IMR-90 (cell line): Measurements from ENCODE around the gene SKP2. TPM values are rescaled to one million over a fixed set of nuclear protein-coding genes. Genes with fewer than 3 reads are reported as not detected.

ENCODE experiments used
- ATAC-seq: fragments of 200-7000 bp; cut with Tn5 transposase; 2 replicates; pipeline ENCODE4 v1.9.1; 2020; ENCODE audit warnings: low read depth, mild to moderate bottlenecking, moderate library complexity
- BruUV-seq: library from RNA; stranded (reverse); fragments of 400-500 nt; replicated peaks from 2 replicates; lab custom pipeline; 2021; lab: Mats Ljungman, UMichigan
- CTCF ChIA-PET: fragments of 300-600 bp; formaldehyde crosslinking; extraction: SDS; loops from one replicate; lab custom pipeline; 2021; ENCODE audit warnings: antibody characterized with exemption; lab: Yijun Ruan, JAX
- POLR2A ChIA-PET: fragments of 300-600 bp; sonication (Branson Sonifier 250); formaldehyde crosslinking; loops from one replicate; lab custom pipeline; 2022; ENCODE audit warnings: antibody characterized with exemption; ENCODE audit not compliant: unreplicated experiment; lab: Charles Lee
- DNase-seq: peaks from one replicate; pipeline ENCODE4 v3.0.0; 2013
- H2AFZ ChIP-seq: replicated peaks from 2 replicates; pipeline ENCODE3; 2013; ENCODE audit warnings: low read length, mild to moderate bottlenecking; ENCODE audit not compliant: poor library complexity
- H2AK5ac ChIP-seq: 2 replicates; pipeline ENCODE4 v1.6.1; 2013; ENCODE audit warnings: low read depth, low read length, inconsistent platforms
- H2AK9ac ChIP-seq: replicated peaks from 2 replicates; pipeline ENCODE3; 2013; ENCODE audit warnings: mild to moderate bottlenecking, low read depth, low read length, moderate library complexity; ENCODE audit not compliant: poor library complexity
- H2BK120ac ChIP-seq: 2 replicates; pipeline ENCODE4 v1.6.1; 2013; ENCODE audit warnings: low read depth, low read length, inconsistent platforms
- H2BK15ac ChIP-seq: 3 replicates; pipeline ENCODE4 v1.6.1; 2013; ENCODE audit warnings: low read depth, low read length, inconsistent platforms
- H2BK20ac ChIP-seq: 2 replicates; pipeline ENCODE4 v1.6.1; 2013; ENCODE audit warnings: low read depth, mild to moderate bottlenecking, inconsistent platforms, low read length, moderate library complexity
- H2BK5ac ChIP-seq: 2 replicates; pipeline ENCODE4 v1.6.1; 2013; ENCODE audit warnings: mild to moderate bottlenecking, low read depth, low read length, inconsistent platforms; ENCODE audit not compliant: poor library complexity, severe bottlenecking
- H3K14ac ChIP-seq: replicated peaks from 2 replicates; pipeline ENCODE4 v1.6.1; 2013; ENCODE audit warnings: low read depth, low read length, inconsistent platforms
- H3K18ac ChIP-seq: 2 replicates; pipeline ENCODE4 v1.6.1; 2013; ENCODE audit warnings: low read depth, low read length, control low read depth
- H3K23ac ChIP-seq: 2 replicates; pipeline ENCODE4 v1.6.1; 2013; ENCODE audit warnings: low read depth, low read length, inconsistent platforms
- H3K27ac ChIP-seq: 2 replicates; pipeline ENCODE4 v1.5.1; 2013; ENCODE audit warnings: mild to moderate bottlenecking, control low read depth, low read length; ENCODE audit not compliant: insufficient read depth
- H3K27me3 ChIP-seq: 2 replicates; pipeline ENCODE4 v1.6.1; 2013; ENCODE audit warnings: low read length; ENCODE audit not compliant: control insufficient read depth, insufficient read depth
- H3K36me3 ChIP-seq: 2 replicates; pipeline ENCODE4 v1.6.1; 2013; ENCODE audit warnings: low read length, mixed read lengths; ENCODE audit not compliant: control insufficient read depth, insufficient read depth
- H3K4ac ChIP-seq: 2 replicates; pipeline ENCODE4 v1.6.1; 2013; ENCODE audit warnings: low read depth, low read length, inconsistent platforms
- H3K4me1 ChIP-seq: 2 replicates; pipeline ENCODE4 v1.6.1; 2013; ENCODE audit warnings: low read length, mixed read lengths; ENCODE audit not compliant: control insufficient read depth, insufficient read depth
- H3K4me2 ChIP-seq: 2 replicates; pipeline ENCODE4 v1.6.1; 2013; ENCODE audit warnings: low read depth, mild to moderate bottlenecking, control low read depth, low read length, moderate library complexity
- H3K4me3 ChIP-seq: 2 replicates; pipeline ENCODE4 v1.5.1; 2013; ENCODE audit warnings: low read depth, mild to moderate bottlenecking, control low read depth, low read length, moderate library complexity; ENCODE audit not compliant: insufficient read depth
- H3K56ac ChIP-seq: 2 replicates; pipeline ENCODE4 v1.6.1; 2013; ENCODE audit warnings: low read length, inconsistent platforms; ENCODE audit not compliant: insufficient read depth; ENCODE audit errors: extremely low read depth
- H3K79me1 ChIP-seq, 2 experiments: 2 replicates each; pipeline ENCODE4 v1.6.1; 2013; ENCODE audit warnings: low read length in 2 of 2, inconsistent platforms in 1 of 2, low read depth in 1 of 2
- H3K9ac ChIP-seq: 2 replicates; pipeline ENCODE4 v1.6.1; 2013; ENCODE audit warnings: low read depth, low read length, control low read depth
- H3K9me1 ChIP-seq: 2 replicates; pipeline ENCODE4 v1.6.1; 2013; ENCODE audit warnings: low read length, inconsistent platforms; ENCODE audit not compliant: insufficient read depth
- H3K9me3 ChIP-seq: 2 replicates; pipeline ENCODE4 v1.6.1; 2013; ENCODE audit warnings: low read length; ENCODE audit not compliant: control insufficient read depth, insufficient read depth
- H4K20me1 ChIP-seq: 2 replicates; pipeline ENCODE4 v1.6.1; 2013; ENCODE audit warnings: low read length, inconsistent platforms; ENCODE audit not compliant: insufficient read depth
- H4K5ac ChIP-seq: 2 replicates; pipeline ENCODE4 v1.6.1; 2013; ENCODE audit warnings: mild to moderate bottlenecking, low read depth, low read length, control low read depth
- H4K8ac ChIP-seq, 2 experiments: 2 replicates each; pipeline ENCODE4 v1.6.1; 2013; ENCODE audit warnings: low read depth in 2 of 2, low read length in 2 of 2, control low read depth in 1 of 2, inconsistent platforms in 1 of 2
- H4K91ac ChIP-seq: 2 replicates; pipeline ENCODE4 v1.6.1; 2013; ENCODE audit warnings: low read depth, low read length, inconsistent platforms; ENCODE audit not compliant: insufficient read depth
- CEBPB ChIP-seq: IDR thresholded peaks from 2 replicates; pipeline ENCODE4 v1.6.1; 2012; ENCODE audit warnings: low read depth, low read length, improper control_type of control experiment
- RCOR1 ChIP-seq: IDR thresholded peaks from 2 replicates; pipeline ENCODE4 v1.6.1; 2012; ENCODE audit warnings: mild to moderate bottlenecking, low read length, improper control_type of control experiment; ENCODE audit not compliant: insufficient replicate concordance
- WGBS, 2 experiments: methylation state at CpG; one replicate each; pipeline versions ENCODE4 v1.1.5 to v1.1.7; 2013; ENCODE audit warnings: missing lambda C conversion rate in 2 of 2; ENCODE audit not compliant: insufficient read length in 1 of 2; ENCODE audit errors: extremely low coverage in 2 of 2; 5-methylcytosine and 5-hydroxymethylcytosine counted together
- dilution Hi-C: fragments of 300-500 bp; cut with HindIII; formaldehyde crosslinking; loops from one replicate; pipeline ENCODE4 v1.14.3; 2018; ENCODE audit warnings: low sequenced_read_pairs; ENCODE audit not compliant: unreplicated experiment
- in situ Hi-C: fragments of 300-500 bp; cut with MboI; formaldehyde crosslinking; loops from 3 replicates; pipeline ENCODE4 v1.14.3; 2019; ENCODE audit warnings: low sequenced_read_pairs, inconsistent platforms, mixed read lengths
- intact Hi-C: fragments of 100-400 bp; cut with micrococcal nuclease; formaldehyde crosslinking; loops from 2 replicates; pipeline ENCODE4 v1.10.0; 2022
- polyA plus RNA-seq, 3 experiments: library from polyadenylated mRNA; depleted of rRNA; stranded (reverse); fragments of >200 nt; gene quantifications; 2 replicates each; pipeline ENCODE4 v1.2.3, GENCODE V29; 2012; ENCODE audit warnings: low replicate concordance in 1 of 3
- total RNA-seq: library from RNA; depleted of rRNA; stranded (reverse); fragments of >200 nt; gene quantifications from 2 replicates; pipeline ENCODE4 v1.2.3, GENCODE V29; 2012

SKP2 gene
- total and polyA plus RNA-seq, 2 of the 4 experiments (the other 2 are of a cell fraction): 23.3 to 92.1 TPM

DNA sequence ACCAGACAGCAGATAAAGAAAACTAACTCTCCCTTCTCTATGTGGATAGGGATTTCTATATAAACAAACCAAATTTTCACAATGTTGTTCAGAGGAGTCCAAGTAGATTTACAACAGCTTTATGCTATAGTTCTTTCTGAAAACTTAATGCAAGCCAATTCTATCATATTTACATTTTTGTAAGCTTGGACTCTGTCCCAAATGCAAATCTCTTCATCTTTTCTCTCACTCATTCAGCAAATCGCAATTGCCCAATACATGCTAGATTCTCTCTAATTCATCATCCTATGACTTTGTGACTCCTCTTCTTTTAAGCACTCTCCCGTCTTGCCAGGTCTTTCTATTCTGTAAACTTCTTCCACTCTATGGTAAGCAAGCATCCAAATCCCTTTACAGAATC, 46.1 kb upstream of the SKP2 start:
- H3K4me2 ChIP-seq: no peak overlapping the region
- H4K91ac ChIP-seq: no peak overlapping the region
- H3K9ac ChIP-seq: no peak overlapping the region
- H3K4me1 ChIP-seq: no peaks in the 10 kb centered on the region; the same call in 1 of the 2 replicates
- H4K8ac ChIP-seq: no peak overlapping the region
- H3K14ac ChIP-seq: no peak overlapping the region
- no peak overlapping the region for H2BK120ac ChIP-seq
- 47% methylated on average over 2 of the region's 2 CpGs; no CpG with 5 or more reads in 1 of the 2 experiments for WGBS, 2 experiments
- ChIA-PET CTCF (no interaction called here), POLR2A (no interaction called here)
- no peak overlapping the region for H2BK15ac ChIP-seq
- no peak overlapping the region for H2BK5ac ChIP-seq
- peaks cover 3% of the 10 kb centered on the region; the same call in 1 of the 2 replicates for H3K36me3 ChIP-seq
- no peak for TF ChIP-seq RCOR1
- TF ChIP-seq CEBPB: peak; percentile 42; the same call in 1 of the 2 replicates
- DNase-seq (peak; percentile 31), ATAC-seq (peak; percentile 81)
- no peak overlapping the region for H3K4ac ChIP-seq
- no peak overlapping the region for H3K4me3 ChIP-seq
- no peak overlapping the region for H2BK20ac ChIP-seq
- no peak overlapping the region for H3K18ac ChIP-seq
- no peak overlapping the region for H3K27ac ChIP-seq
- H3K9me1 ChIP-seq: no peaks in the 10 kb centered on the region
- H2AFZ ChIP-seq: no peak overlapping the region
- H3K79me1 ChIP-seq: no peaks in the 10 kb centered on the region
- no peaks in the 10 kb centered on the region for H3K9me3 ChIP-seq
- no peak overlapping the region for H3K23ac ChIP-seq
- intact Hi-C loops: no loop called here
- no peak overlapping the region for H4K5ac ChIP-seq
- in situ Hi-C loops: no loop called here
- H3K27me3 ChIP-seq: no peaks in the 10 kb centered on the region
- H2AK5ac ChIP-seq: no peak overlapping the region
- H4K20me1 ChIP-seq: no peaks in the 10 kb centered on the region
- dilution Hi-C loops: no loop called here
- H2AK9ac ChIP-seq: no peak overlapping the region
- BruUV-seq: no TSS peak
- no peak overlapping the region for H3K56ac ChIP-seq
